ENCODE data around the gene KNDC1. TPM values are rescaled to one million over a fixed set of nuclear protein-coding genes. Genes with fewer than 3 reads are reported as not detected.
A peak's percentile ranks its signal among the peaks of the same experiment; 100 is the strongest.

KNDC1 gene
- total and polyA plus RNA-seq, 2 donors (not counting 3 experiments of a cell fraction or from before 2014, with no cell fraction given): not detected

GRCh38 chr10:133124357-133125211 is 35.4 kb upstream of the KNDC1 start:
- DNase-seq (ENCODE audit: low read depth, low spot score): peak; percentile 9
- Histone ChIP-seq H3K9me3 (replicated peaks; ENCODE audit: control insufficient read depth, insufficient read depth, low read length) (no peaks in the 10 kb centered on the region), H4K20me1 (replicated peaks; ENCODE audit: control insufficient read depth, extremely low read depth, insufficient read depth, low read length) (no peaks in the 10 kb centered on the region), H3K36me3 (ENCODE audit: control insufficient read depth in 2 of 2, extremely low read depth in 1 of 2, insufficient read depth in 2 of 2, low read length in 2 of 2) (no peaks in the 10 kb centered on the region), H3K4me2 (ENCODE audit: insufficient read depth, low read length) (no peak overlapping the region), H3K4me3 (replicated peaks in 1 of 3; ENCODE audit: insufficient read depth in 1 of 3, low read depth in 1 of 3, low read length in 3 of 3) (no peak overlapping the region), H3K4me1 (ENCODE audit: control insufficient read depth, extremely low read depth, insufficient read depth, low read length) (no peaks in the 10 kb centered on the region), H2AFZ (ENCODE audit: low read depth, low read length) (no peak overlapping the region), H3K27ac (ENCODE audit: insufficient read depth, low read depth, low read length) (no peak overlapping the region), H3K27me3 (ENCODE audit: control insufficient read depth in 2 of 2, insufficient read depth in 2 of 2, low read length in 2 of 2) (no peaks in the 10 kb centered on the region), H3K9ac (replicated peaks; ENCODE audit: extremely low read depth, insufficient read depth, low read length) (no peak overlapping the region), H3K9me1 (replicated peaks; ENCODE audit: control insufficient read depth, extremely low read depth, insufficient read depth, low read length) (no peaks in the 10 kb centered on the region), H3K79me2 (ENCODE audit: control insufficient read depth, insufficient read depth, low read length) (no peaks in the 10 kb centered on the region)
- TF ChIP-seq, protein P1, sequence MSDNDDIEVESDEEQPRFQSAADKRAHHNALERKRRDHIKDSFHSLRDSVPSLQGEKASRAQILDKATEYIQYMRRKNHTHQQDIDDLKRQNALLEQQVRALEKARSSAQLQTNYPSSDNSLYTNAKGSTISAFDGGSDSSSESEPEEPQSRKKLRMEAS (IDR thresholded peaks at IDR 0.05; ENCODE audit: insufficient read depth, insufficient read length): no peak
- peak; percentile 19 to 65 for TF ChIP-seq CTCF (IDR thresholded peaks at IDR 0.05; ENCODE audit: extremely low read depth in 1 of 2, insufficient read depth in 1 of 2, low read depth in 1 of 2, low read length in 2 of 2)
- intact Hi-C loops (cut with micrococcal nuclease): loop anchor here (1.0 to 2.0 kb wide), 3 partner anchors 220 to 470 kb away; no protein-coding TSS in a partner anchor
- BruUV-seq (replicated peaks): no TSS peak
- ChIA-PET POLR2A (no interaction called here), CTCF (interaction anchor here (0.6 to 1.8 kb wide), 3 partner anchors 185 to 469 kb away, joined by 3 to 5 read pairs (median 4); no protein-coding TSS in a partner anchor)
- dilution Hi-C loops (cut with MboI; ENCODE audit: extremely low pct_ligation_motif_present, low sequenced_read_pairs): no loop called here
- no peak for FAIRE-seq

GRCh38 chr10:133125901-133126300 is 34.1 kb upstream of the KNDC1 start:
- H3K4me2 ChIP-seq (ENCODE audit: insufficient read depth, low read length): no peak overlapping the region
- ChIA-PET POLR2A (no interaction called here), CTCF (interaction anchor here (1.8 kb wide), 1 partner anchor 186 kb away, joined by 5 read pairs; no protein-coding TSS in a partner anchor)
- intact Hi-C loops (cut with micrococcal nuclease): loop anchor here (2.0 kb wide), 1 partner anchor 289 kb away; no protein-coding TSS in a partner anchor
- FAIRE-seq: no peak
- no peaks in the 10 kb centered on the region for H3K27me3 ChIP-seq (ENCODE audit: control insufficient read depth in 2 of 2, insufficient read depth in 2 of 2, low read length in 2 of 2)
- no peaks in the 10 kb centered on the region for H3K36me3 ChIP-seq (ENCODE audit: control insufficient read depth in 2 of 2, extremely low read depth in 1 of 2, insufficient read depth in 2 of 2, low read length in 2 of 2)
- dilution Hi-C loops (cut with MboI; ENCODE audit: extremely low pct_ligation_motif_present, low sequenced_read_pairs): no loop called here
- no TSS peak for BruUV-seq (replicated peaks)
- H3K27ac ChIP-seq (ENCODE audit: insufficient read depth, low read depth, low read length): no peak overlapping the region
- TF ChIP-seq FOS (IDR thresholded peaks at IDR 0.05; ENCODE audit: borderline replicate concordance, insufficient read depth, low read length): no peak
- TF ChIP-seq MYC (IDR thresholded peaks at IDR 0.05; ENCODE audit: low read depth, low read length): no peak
- TF ChIP-seq GATA2 (IDR thresholded peaks at IDR 0.05; ENCODE audit: insufficient read depth, insufficient read length, low read depth, low read length): no peak
- no peak for TF ChIP-seq EZH2 (IDR thresholded peaks at IDR 0.05; ENCODE audit: borderline replicate concordance, low read depth, low read length, severe bottlenecking)
- no peak for TF ChIP-seq CTCF (IDR thresholded peaks at IDR 0.05; ENCODE audit: extremely low read depth in 1 of 2, insufficient read depth in 1 of 2, low read depth in 1 of 2, low read length in 2 of 2)
- TF ChIP-seq JUN (IDR thresholded peaks at IDR 0.05; ENCODE audit: borderline replicate concordance, insufficient read depth, insufficient read length, low read depth): no peak
- TF ChIP-seq POLR2A (IDR thresholded peaks at IDR 0.05; ENCODE audit: low read depth, low read length): no peak
- TF ChIP-seq, protein P1 (IDR thresholded peaks at IDR 0.05; ENCODE audit: insufficient read depth, insufficient read length): no peak
- no peak for TF ChIP-seq POLR2AphosphoS5 (IDR thresholded peaks at IDR 0.05; ENCODE audit: insufficient read depth, low read depth, low read length)
- no peak for DNase-seq (ENCODE audit: low read depth, low spot score)
- no peaks in the 10 kb centered on the region for H4K20me1 ChIP-seq (replicated peaks; ENCODE audit: control insufficient read depth, extremely low read depth, insufficient read depth, low read length)
- H3K9me1 ChIP-seq (replicated peaks; ENCODE audit: control insufficient read depth, extremely low read depth, insufficient read depth, low read length): no peaks in the 10 kb centered on the region
- H3K4me1 ChIP-seq (ENCODE audit: control insufficient read depth, extremely low read depth, insufficient read depth, low read length): no peaks in the 10 kb centered on the region
- H3K79me2 ChIP-seq (ENCODE audit: control insufficient read depth, insufficient read depth, low read length): no peaks in the 10 kb centered on the region
- no peaks in the 10 kb centered on the region for H3K9me3 ChIP-seq (replicated peaks; ENCODE audit: control insufficient read depth, insufficient read depth, low read length)
- no peak overlapping the region for H3K9ac ChIP-seq (replicated peaks; ENCODE audit: extremely low read depth, insufficient read depth, low read length)
- no peak overlapping the region for H2AFZ ChIP-seq (ENCODE audit: low read depth, low read length)
- no peak overlapping the region for H3K4me3 ChIP-seq (replicated peaks in 1 of 3; ENCODE audit: insufficient read depth in 1 of 3, low read depth in 1 of 3, low read length in 3 of 3)
